Non-pigmented ciliary epithelial cell (primary cell): ENCODE measurements around the gene C12orf43.

Experiments used
- DNase-seq: peaks from one replicate; pipeline ENCODE4 v3.0.0-alpha.2; 2010; ENCODE audit warnings: low read depth

The C12orf43 gene

DNA sequence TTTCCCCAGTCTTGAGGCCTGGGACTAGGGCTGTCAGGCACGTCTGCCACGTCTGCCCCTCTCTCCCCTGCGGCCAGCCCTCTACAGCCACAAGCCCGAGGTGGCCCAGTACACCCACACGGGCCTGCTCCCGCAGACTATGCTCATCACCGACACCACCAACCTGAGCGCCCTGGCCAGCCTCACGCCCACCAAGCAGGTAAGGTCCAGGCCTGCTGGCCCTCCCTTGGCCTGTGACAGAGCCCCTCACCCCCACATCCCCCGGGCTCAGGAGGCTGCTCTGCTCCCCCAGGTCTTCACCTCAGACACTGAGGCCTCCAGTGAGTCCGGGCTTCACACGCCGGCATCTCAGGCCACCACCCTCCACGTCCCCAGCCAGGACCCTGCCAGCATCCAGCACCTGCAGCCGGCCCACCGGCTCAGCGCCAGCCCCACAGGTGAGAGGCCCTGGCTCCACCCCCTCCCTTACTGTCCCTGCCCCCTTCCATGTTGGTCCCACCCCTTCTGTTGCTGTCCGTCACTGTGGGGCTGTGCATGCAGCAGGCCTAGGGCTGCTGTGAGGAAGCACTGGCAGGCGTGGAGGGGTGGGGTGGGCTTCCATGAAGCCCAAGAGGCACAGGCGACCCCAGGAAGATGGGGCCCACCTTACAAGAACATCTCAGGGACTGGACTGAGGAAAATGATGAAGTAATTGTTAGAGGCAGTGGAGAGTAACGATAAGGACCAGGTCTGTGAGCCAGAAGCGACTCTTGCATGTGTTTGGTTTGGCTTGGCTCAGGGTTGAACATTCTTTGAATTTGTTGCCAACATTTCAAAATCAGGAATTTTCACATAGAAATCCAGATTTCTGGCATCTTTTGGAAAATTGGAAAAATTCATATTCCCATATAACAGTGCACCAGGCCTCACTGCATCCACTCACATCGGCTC lies 16.8 kb downstream of the C12orf43 start:
- no peak for DNase-seq

DNA sequence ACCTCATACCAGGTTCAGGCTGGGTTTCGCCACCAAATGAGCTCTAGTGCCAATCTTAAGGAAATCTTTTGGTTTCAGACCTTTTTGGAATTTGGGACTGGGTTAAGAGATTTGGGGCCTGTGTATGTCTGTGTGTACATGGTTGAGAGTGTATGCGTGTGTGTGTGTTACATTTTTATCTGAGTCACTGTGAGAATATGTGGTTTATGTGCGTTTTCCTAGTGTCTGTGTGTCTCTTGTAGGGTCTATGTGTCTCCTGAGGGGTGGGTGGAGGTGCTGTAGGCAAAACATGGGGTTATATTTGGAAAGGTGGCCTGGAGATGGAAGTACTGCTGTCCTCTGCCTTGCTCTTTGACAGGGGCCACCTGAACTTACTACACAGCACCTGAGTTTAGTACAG lies 17.9 kb downstream of the C12orf43 start:
- no peak for DNase-seq

DNA sequence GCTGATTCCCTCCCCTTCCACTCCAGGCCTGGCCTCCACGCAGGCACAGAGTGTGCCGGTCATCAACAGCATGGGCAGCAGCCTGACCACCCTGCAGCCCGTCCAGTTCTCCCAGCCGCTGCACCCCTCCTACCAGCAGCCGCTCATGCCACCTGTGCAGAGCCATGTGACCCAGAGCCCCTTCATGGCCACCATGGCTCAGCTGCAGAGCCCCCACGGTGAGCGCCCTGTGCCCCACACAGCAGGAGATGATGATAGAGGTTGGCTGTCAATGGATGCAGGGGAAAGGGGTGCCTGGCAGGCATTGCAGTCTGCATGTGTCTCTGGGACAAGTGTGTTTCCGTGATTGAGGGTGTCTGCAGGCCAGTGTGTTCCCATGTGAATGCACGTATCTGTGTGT lies 18.8 kb downstream of the C12orf43 start:
- DNase-seq, result no peak

DNA sequence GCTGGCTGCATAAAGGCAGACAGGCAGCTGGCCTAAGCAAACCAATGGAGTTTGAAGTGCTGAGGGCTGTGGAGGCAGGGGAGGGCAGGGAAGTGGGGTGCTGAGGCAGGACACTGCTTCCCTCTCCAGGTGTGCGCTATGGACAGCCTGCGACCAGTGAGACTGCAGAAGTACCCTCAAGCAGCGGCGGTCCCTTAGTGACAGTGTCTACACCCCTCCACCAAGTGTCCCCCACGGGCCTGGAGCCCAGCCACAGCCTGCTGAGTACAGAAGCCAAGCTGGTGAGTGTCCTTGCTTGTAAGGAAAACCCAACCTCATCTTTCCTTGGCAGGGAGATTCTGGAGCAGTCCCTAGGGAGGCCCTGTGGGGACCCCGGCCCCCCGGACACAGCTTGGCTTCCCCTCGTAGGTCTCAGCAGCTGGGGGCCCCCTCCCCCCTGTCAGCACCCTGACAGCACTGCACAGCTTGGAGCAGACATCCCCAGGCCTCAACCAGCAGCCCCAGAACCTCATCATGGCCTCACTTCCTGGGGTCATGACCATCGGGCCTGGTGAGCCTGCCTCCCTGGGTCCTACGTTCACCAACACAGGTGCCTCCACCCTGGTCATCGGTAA lies 20.0 kb downstream of the C12orf43 start:
- DNase-seq, result no peak

DNA sequence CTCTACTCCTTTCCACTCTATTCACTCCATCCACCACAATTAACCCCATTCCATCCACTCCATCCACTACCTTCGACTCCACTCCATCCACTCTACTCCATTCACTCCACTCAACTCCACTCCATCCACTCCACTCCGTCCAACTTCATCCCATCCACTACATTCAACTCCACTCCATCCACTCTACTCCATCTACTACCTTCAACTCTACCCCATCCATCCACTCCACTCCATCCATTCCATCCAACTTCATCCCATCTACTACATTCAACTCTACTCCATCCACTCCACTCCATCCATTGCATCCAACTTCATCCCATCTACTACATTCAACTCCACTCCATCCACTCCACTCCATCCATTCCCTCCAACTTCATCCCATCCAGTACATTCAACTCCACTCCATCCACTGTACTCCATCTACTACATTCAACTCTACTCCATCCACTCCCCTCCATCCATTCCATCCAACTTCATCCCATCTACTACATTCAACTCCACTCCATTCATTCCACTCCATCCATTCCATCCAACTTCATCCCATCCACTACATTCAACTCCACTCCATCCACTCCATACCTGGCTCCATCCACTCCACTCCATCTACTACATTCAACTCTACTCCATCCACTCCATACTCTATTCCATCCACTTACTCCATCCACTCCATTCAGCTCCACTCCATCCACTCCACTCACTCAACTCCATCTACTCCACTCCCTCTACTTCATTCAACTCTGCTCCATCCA lies 21.5 kb downstream of the C12orf43 start:
- no peak for DNase-seq

DNA sequence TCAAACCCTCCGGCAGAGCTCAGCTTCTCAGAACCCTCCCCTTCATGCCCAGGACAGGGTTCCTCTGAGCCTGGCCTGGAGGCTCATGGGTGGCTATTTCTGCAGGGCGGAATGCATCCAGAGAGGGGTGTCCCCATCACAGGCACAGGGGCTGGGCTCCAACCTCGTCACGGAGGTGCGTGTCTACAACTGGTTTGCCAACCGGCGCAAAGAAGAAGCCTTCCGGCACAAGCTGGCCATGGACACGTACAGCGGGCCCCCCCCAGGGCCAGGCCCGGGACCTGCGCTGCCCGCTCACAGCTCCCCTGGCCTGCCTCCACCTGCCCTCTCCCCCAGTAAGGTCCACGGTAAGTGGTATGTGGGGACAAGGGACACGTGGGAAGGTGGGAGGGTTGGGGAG lies 22.2 kb downstream of the C12orf43 start:
- DNase-seq, result no peak

DNA sequence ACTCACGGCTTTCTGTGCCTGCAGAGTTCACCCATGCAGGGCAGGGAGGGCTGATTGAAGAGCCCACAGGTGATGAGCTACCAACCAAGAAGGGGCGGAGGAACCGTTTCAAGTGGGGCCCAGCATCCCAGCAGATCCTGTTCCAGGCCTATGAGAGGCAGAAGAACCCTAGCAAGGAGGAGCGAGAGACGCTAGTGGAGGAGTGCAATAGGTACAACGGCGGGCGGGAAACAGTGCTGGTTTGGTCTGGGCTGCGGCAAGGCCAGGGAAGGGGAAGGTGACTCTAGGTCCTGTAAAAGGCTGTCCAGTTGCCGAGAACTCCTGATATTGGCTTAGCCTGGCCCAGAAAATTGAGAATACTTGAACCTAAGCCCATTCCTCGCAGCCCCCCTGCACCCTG lies 22.8 kb downstream of the C12orf43 start:
- DNase-seq, result no peak

DNA sequence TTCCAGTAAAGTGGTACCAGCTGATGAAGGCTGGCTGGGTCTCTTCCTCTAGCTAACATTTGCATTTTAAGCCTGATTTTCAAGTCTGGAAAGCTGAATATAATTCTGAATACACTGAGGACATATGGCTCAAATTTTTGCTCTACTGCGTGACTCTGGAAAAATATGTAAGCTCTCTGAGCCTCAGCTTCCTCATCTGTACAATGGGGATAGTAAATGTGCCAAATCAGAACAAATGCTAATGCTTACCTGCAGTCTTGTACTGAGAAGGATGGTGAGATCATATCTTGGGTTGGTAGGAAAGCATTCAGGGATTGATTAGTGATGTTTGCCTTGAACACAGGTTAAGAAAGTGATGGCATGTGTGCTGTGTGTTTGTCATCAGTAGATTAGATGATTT lies 23.3 kb downstream of the C12orf43 start:
- DNase-seq, result no peak

DNA sequence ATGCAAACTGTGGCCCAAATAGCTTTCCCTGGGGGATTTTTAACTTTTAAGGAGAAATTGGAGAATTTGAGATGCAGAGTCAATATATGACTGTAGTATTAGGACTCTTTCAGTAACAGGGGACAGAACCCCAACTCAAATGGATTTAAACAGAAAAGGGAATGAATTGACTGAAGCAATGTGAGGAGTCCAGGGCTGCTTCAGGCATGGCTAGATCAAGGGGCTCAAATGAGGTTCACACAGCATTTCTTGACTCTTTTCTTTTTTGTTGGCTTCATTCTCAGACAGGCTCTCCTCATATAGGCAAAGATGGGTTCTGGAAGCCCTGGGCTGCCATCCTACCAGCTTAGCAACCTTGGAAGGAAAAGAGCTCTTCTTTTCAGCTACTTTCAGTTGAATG lies 24.3 kb downstream of the C12orf43 start:
- no peak for DNase-seq

DNA sequence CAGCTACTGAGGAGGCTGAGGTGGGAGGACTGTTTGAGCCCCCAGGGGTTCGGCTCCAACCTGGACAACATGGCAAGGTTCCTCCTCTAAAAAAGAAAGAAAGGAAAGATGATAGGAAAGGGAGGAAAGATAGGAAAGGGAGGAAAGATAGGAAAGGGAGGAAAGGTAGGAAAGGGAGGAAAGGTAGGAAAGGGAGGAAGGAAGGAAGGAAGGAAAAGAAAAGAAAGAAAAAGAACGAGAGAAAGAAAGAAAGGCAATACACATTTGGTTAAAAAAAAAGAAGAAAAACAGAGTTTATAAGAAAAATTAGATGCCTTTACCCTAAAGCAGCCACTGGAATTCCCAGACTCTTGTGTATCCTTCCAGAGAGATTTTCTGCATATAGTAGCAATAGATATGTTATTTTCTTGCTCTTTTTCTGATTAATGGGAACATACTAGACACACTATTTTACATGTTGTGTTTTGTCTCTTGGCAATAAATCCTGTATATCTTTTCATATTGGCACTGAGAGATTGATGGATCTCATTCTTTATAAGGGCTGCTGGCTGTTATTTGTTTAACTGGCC lies 25.7 kb downstream of the C12orf43 start:
- no peak for DNase-seq

DNA sequence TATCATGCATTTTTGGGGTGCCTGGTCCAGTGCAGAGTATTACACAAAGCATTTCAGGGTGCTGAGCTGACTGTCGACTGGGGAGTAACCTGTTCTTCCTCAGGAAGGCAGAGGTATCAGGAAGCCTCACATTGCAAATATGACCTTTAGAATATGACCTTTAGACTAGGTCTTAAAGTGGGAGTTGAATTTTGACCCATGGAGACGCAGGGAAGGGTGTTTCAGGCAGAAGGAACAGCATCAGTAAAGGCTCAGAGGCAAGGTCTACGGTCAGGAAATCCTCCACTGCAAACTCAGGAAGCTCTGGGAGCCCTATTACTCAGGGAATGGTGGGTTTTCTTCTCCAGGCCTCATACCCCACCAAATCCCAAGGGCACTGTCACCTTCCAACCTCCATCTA lies 26.6 kb downstream of the C12orf43 start:
- no peak for DNase-seq

DNA sequence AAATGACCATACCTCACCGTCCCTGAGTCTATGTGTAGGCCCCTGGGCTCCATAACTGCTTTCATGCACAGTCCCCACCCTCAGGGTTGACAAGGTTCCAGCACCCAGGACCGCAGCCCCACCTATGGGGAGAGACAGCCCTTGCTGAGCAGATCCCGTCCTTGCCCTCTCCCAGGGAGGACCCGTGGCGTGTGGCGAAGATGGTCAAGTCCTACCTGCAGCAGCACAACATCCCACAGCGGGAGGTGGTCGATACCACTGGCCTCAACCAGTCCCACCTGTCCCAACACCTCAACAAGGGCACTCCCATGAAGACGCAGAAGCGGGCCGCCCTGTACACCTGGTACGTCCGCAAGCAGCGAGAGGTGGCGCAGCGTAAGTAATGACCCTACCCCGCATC lies 27.6 kb downstream of the C12orf43 start:
- DNase-seq, result no peak

DNA sequence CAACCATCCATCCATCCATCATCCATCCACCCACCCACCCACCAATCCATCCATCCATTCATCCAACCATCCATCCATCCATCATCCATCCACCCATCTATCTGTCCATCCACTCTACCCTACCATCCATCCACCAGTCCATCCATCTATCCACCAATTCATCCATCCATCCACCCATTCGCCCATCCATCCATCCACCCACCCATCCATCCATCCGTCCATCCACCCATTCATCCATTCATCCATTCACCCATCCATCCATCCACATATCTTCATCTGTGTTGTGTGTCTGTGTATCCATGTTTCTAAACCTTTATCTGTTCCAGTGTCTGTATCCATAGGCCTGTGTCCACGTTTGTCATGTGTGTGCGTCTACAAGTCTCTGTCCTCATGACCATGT lies 28.1 kb downstream of the C12orf43 start:
- no peak for DNase-seq

DNA sequence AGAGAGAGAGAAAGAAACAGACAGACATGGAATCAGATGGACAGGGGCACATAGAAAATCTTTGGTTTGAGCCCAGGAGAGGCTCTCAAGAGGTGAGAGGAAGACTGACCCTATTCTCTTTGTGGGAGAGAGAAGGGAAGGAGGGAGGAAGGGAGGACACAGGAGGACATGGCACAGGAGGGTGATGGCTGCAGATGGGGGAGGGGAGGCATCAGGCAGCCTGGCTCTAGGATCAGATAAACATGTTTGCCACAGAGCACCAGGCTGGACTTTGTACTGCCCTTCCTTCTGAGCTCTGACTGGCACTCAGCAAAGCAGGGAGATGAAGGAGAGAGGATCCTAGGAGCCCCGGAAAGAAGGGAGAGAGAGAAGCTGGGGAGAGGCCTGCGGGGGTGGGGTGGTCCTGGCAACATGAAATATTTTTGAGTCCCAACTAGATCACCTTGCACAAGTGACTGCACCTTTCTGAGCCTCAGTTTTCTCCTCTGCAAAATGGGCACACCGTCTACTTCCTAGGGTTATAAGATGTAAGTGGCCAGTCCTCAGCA lies 31.9 kb downstream of the C12orf43 start:
- DNase-seq, result no peak

DNA sequence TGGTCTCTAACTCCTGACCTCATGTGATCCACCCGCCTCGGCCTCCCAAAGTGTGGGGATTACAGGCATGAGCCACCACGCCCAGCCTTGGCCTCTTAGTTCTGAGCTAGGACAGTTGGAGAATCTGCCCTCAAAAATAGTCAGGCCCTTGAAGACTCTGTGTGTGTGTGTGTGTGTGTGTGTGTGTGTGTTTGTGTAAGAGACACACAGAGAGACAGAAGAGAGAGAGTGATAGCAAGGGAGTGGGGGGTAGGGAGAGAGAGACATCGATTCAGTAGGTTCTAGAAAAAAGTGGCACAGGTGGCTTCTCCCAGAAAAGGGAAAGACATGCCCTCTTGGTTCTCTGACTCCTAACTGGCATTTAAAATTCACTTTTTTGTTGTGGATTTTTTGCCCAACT lies 32.5 kb downstream of the C12orf43 start:
- DNase-seq, result no peak

DNA sequence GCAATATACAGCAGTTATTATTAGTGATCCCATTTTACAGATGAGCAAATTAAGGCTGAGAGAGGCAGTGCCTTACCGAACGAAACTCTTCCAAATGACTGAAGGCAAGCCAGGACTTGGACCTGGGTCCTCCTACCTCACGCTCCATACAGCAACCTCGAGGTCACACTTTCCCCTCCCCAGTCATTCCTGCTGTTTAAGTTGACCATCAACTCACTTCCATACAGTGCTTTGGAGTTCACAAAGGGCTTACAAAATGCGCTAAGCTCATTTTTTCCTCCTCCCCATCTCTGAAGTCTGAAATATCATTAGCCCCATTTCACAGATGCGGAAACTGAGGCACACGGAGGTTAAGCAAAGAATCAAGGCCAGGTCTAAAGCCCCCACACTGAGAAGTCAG lies 33.6 kb downstream of the C12orf43 start:
- no peak for DNase-seq

DNA sequence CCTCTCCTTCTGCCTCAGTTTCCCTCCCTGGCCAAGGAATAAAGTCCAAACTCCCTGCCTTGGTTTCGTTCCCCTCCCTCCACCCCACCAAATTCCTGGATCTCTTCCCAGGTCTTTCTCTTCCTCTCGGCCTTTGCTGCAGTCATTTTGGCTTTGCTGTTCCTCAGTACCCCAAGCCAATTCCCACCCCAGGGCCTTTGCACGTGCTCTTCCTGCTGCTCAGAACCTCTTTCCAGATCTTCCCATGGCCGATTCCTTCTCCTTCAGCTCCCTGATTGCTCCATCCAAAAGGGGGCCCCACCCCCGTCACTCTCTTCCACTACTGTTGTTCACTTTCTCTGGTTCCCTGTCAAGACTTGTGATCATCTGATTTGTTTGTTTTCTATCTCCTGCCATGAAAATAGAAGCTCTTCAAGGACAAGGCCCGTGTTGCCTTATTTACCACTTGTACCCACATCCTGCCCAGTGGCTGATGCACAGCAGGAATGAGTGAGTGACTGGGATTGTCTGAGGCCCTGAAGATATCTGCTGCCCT lies 34.8 kb downstream of the C12orf43 start:
- DNase-seq, result no peak

DNA sequence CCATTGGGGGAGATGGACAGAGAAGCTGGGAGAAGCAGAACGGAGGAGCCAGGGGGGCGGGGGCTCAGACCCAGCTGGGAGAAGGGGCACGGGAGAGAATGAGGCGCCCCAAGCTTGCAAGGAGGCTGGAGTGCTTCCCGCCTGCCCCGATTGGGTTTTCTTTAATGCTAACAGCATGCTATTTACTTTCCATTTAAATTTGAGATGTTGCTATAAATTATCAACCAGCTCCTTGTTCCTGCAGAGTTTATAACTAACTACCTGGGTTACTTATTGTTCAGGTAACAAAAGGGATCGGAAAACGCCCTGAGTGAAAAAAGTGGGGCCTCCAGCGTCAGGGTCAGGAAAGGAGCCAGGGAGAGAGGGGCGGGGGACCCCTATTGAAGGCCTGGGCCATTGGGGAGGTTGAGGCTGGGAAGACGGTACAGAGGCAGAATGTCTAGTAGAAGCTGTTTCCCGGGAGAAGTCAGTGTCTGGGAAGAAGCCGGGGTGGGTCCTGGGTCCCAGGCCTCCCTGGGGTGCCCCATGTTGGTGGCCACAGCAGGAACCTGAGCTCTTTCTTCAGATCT lies 35.4 kb downstream of the C12orf43 start:
- no peak for DNase-seq

DNA sequence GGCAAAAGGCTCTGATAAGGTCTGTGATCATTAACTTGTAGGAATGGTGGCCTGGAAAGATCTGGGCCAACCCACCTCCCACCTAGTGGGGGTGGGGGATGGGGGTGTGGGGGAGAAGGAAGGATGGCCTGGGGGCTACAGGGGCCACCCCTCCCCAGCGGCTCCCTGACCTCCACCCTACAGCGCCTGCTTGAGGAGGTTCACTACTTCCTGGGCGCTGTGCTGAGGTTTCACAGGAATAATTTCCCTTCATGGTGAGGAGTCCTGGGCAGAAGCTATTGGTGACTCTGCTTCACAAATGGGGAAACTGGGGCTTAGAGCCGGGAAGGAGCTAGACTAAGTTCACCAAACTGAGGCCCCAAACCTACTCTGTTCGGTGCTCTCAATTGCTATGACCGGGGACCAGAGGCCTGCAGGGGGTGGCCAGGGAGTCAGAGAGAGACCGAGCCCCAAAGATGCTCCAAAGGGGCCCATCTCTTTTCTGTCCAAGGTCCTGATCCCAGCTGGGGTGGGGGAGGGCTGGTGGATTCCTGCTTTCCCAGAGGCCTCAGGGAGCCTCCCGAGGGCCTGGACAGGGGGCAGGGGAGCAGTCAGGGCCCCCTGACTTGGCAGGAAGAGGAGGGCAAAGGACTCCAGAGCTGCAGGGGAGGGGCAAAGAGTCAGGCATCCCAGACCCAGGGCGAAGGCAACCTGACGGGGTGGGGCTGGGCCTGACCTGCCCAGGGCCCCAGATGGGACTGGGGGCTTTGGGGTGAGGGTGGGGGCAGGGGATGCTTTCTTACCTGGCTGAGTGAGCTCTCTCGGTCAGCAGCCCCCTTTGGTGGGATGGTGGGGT lies 36.2 kb downstream of the C12orf43 start:
- no peak for DNase-seq

DNA sequence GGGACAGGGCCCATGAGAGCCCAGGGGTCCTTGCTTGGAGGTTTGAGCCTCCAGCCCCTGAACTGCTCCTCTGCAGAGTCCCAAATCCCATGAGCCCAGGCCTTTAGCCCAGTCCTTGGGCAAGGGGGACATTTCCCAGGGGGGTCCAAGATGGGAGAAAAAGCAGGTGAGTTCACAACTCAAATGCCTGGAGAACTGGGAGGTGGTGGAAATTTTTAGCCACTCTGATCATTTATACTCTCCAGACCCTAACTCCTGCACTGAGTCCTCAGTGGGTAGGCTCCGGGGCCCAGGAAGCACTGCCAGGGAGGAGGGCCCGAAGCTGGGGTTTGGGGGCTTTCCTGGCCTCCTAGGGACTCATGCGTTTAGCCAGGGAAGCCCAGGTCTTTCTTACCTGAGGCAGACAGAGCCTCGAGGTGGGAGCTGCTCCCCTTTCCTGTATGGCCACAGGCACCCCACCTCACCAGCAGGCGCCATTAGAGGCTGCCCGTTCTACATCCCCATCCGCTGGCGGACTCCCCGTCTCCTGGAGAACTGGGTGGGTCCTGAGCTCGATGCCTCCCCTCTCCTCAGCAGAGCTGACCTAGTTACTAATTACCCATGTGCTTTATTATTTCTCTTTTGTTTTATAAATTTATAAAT lies 36.9 kb downstream of the C12orf43 start:
- DNase-seq, result no peak
